Measurements from ENCODE around the gene CD14. TPM values are rescaled to one million over a fixed set of nuclear protein-coding genes. Genes with fewer than 3 reads are reported as not detected.

The CD14 gene
- total and polyA plus RNA-seq, 7 experiments from 2014 or later, result 0.56 to 198 (median 8.8) TPM

- H3K27ac Mint-ChIP-seq, result peak overlapping the region; percentile 29 to 88 (median 79)
- H3K9me3 Mint-ChIP-seq, result peaks cover 0 to 8% (median 0%) of the 10 kb centered on the region in 11 donors
- peaks cover 16 to 36% (median 17%) of the 10 kb centered on the region in 7 donors for H3K4me1 Mint-ChIP-seq
- DNase-seq (peak; percentile 29 to 64 (median 51)), ATAC-seq (peak; percentile 81)
- H3K36me3 Mint-ChIP-seq, result peaks cover 0 to 4% (median 0%) of the 10 kb centered on the region in 5 donors
- Histone ChIP-seq H3K27ac (ENCODE audit: low read depth, low read length) (peak overlapping the region; percentile 41), H3K36me3 (ENCODE audit: control insufficient read depth in 2 of 3, insufficient read depth in 3 of 3, low read length in 3 of 3) (no peaks in the 10 kb centered on the region), H3K4me3 (ENCODE audit: low read length) (peak overlapping the region; percentile 87), H3K9me3 (ENCODE audit: control insufficient read depth in 2 of 3, low read length in 3 of 3) (no peaks in the 10 kb centered on the region), H3K4me1 (ENCODE audit: control insufficient read depth in 2 of 2, insufficient read depth in 2 of 2, low read length in 2 of 2) (peaks cover 0 to 9% of the 10 kb centered on the region in 2 donors), H3K27me3 (ENCODE audit: control insufficient read depth in 2 of 2, insufficient read depth in 2 of 2, low read length in 2 of 2) (no peaks in the 10 kb centered on the region)
- peaks cover 0 to 26% (median 0%) of the 10 kb centered on the region in 5 donors for H3K27me3 Mint-ChIP-seq
- CTCF ChIA-PET, result interaction anchor here (1.0 to 1.6 kb wide), 6 partner anchors 14 to 267 kb away, joined by 3 to 7 read pairs (median 4); partner anchors contain the start of genes IK and NDUFA2
- POLR2A ChIA-PET, result interaction anchor here (0.6 to 4.2 kb wide), 13 partner anchors 14 to 1341 kb away, joined by 3 to 34 read pairs (median 4); partner anchors contain the start of genes ANKHD1, EIF4EBP3, IK and NDUFA2
- peak overlapping the region; percentile 89 to 99 (median 92) for H3K4me3 Mint-ChIP-seq
- intact Hi-C loops (cut with micrococcal nuclease), result loop anchor here in 1 of 2 donors (1.0 kb wide), 3 partner anchors 15 to 85 kb away; partner anchors contain the start of genes EIF4EBP3, IK, NDUFA2 and WDR55
These were observed 482 bp downstream of the CD14 start for GRCh38 chr5:140632366-140633020.

GRCh38 chr5:140631831-140632365 lies 1.1 kb downstream of the CD14 start:
- POLR2A ChIA-PET, result interaction anchor here (0.8 to 4.2 kb wide), 10 partner anchors 15 to 230 kb away, joined by 3 to 34 read pairs (median 4); partner anchors contain the start of genes ANKHD1, EIF4EBP3, IK and NDUFA2
- intact Hi-C loops (cut with micrococcal nuclease), result loop anchor here in 1 of 2 donors (1.0 kb wide), 3 partner anchors 15 to 85 kb away; partner anchors contain the start of genes EIF4EBP3, IK, NDUFA2 and WDR55
- ATAC-seq, result peak; percentile 70

GRCh38 chr5:140631036-140631417 lies 1.9 kb downstream of the CD14 start:
- Mint-ChIP-seq H3K27me3 (peaks cover 0 to 33% (median 0%) of the 10 kb centered on the region in 5 donors), H3K27ac (peak overlapping the region in 3 of 9 donors; percentile 54 to 65 (median 54)), H3K36me3 (peaks cover 0 to 4% (median 0%) of the 10 kb centered on the region in 5 donors), H3K4me1 (peaks cover 16 to 31% (median 17%) of the 10 kb centered on the region in 7 donors), H3K9me3 (peaks cover 0 to 11% (median 0%) of the 10 kb centered on the region in 11 donors), H3K4me3 (peak overlapping the region; percentile 4 to 99 (median 66))
- no peak for DNase-seq
- intact Hi-C loops (cut with micrococcal nuclease), result no loop called here
- POLR2A ChIA-PET, result interaction anchor here (0.8 to 4.2 kb wide), 6 partner anchors 16 to 229 kb away, joined by 3 to 34 read pairs (median 6); partner anchors contain the start of genes ANKHD1, EIF4EBP3, HARS1 and HARS2
- H3K27ac ChIP-seq (ENCODE audit: low read depth, low read length), result no peak overlapping the region
- H3K36me3 ChIP-seq (ENCODE audit: control insufficient read depth in 2 of 3, insufficient read depth in 3 of 3, low read length in 3 of 3), result no peaks in the 10 kb centered on the region
- H3K9me3 ChIP-seq (ENCODE audit: control insufficient read depth in 2 of 3, low read length in 3 of 3), result no peaks in the 10 kb centered on the region
- H3K4me1 ChIP-seq (ENCODE audit: control insufficient read depth in 2 of 2, insufficient read depth in 2 of 2, low read length in 2 of 2), result peaks cover 0 to 9% of the 10 kb centered on the region in 2 donors
- ATAC-seq, result peak; percentile 6
- CTCF ChIA-PET, result no interaction called here
- no peaks in the 10 kb centered on the region for H3K27me3 ChIP-seq (ENCODE audit: control insufficient read depth in 2 of 2, insufficient read depth in 2 of 2, low read length in 2 of 2)
- H3K4me3 ChIP-seq (ENCODE audit: low read length), result no peak overlapping the region

More at GRCh38 chr5:140631831-140632365, 1.1 kb downstream of the CD14 start:
- peak overlapping the region in 8 of 9 donors; percentile 54 to 88 (median 80) for H3K27ac Mint-ChIP-seq
- H3K4me1 ChIP-seq (ENCODE audit: control insufficient read depth in 2 of 2, insufficient read depth in 2 of 2, low read length in 2 of 2), result peaks cover 0 to 9% of the 10 kb centered on the region in 2 donors
- H3K9me3 Mint-ChIP-seq, result peaks cover 0 to 11% (median 0%) of the 10 kb centered on the region in 11 donors
- DNase-seq, result peak in 6 of 9 donors; percentile 25 to 51 (median 38)
- no peaks in the 10 kb centered on the region for H3K36me3 ChIP-seq (ENCODE audit: control insufficient read depth in 2 of 3, insufficient read depth in 3 of 3, low read length in 3 of 3)
- peaks cover 16 to 35% (median 17%) of the 10 kb centered on the region in 7 donors for H3K4me1 Mint-ChIP-seq
- H3K36me3 Mint-ChIP-seq, result peaks cover 0 to 4% (median 0%) of the 10 kb centered on the region in 5 donors
- peak overlapping the region; percentile 41 for H3K27ac ChIP-seq (ENCODE audit: low read depth, low read length)
- peak overlapping the region; percentile 87 for H3K4me3 ChIP-seq (ENCODE audit: low read length)
- no peaks in the 10 kb centered on the region for H3K9me3 ChIP-seq (ENCODE audit: control insufficient read depth in 2 of 3, low read length in 3 of 3)
- peaks cover 0 to 29% (median 0%) of the 10 kb centered on the region in 5 donors for H3K27me3 Mint-ChIP-seq
- no peaks in the 10 kb centered on the region for H3K27me3 ChIP-seq (ENCODE audit: control insufficient read depth in 2 of 2, insufficient read depth in 2 of 2, low read length in 2 of 2)
- H3K4me3 Mint-ChIP-seq, result peak overlapping the region; percentile 89 to 99 (median 92)
- CTCF ChIA-PET, result interaction anchor here (1.0 to 1.6 kb wide), 3 partner anchors 16 to 89 kb away, joined by 3 to 7 read pairs (median 5); partner anchors contain the start of genes IK and NDUFA2

GRCh38 chr5:140630292-140631035 lies 2.5 kb downstream of the CD14 start:
- ChIA-PET CTCF (no interaction called here), POLR2A (interaction anchor here (1.1 to 4.2 kb wide), 3 partner anchors 16 to 82 kb away, joined by 3 to 34 read pairs (median 4); partner anchors contain the start of genes HARS1, HARS2, IK and NDUFA2)
- Mint-ChIP-seq H3K36me3 (peaks cover 0 to 4% (median 0%) of the 10 kb centered on the region in 5 donors), H3K4me3 (peak overlapping the region in 8 of 10 donors; percentile 31 to 99 (median 72)), H3K27me3 (peaks cover 0 to 36% (median 0%) of the 10 kb centered on the region in 5 donors), H3K9me3 (peaks cover 0 to 11% (median 0%) of the 10 kb centered on the region in 11 donors), H3K4me1 (peaks cover 16 to 31% (median 17%) of the 10 kb centered on the region in 7 donors), H3K27ac (peak overlapping the region in 3 of 9 donors; percentile 54 to 65 (median 54))
- no peak overlapping the region for H3K4me3 ChIP-seq (ENCODE audit: low read length)
- H3K27ac ChIP-seq (ENCODE audit: low read depth, low read length), result no peak overlapping the region
- no peaks in the 10 kb centered on the region for H3K36me3 ChIP-seq (ENCODE audit: control insufficient read depth in 2 of 3, insufficient read depth in 3 of 3, low read length in 3 of 3)
- intact Hi-C loops (cut with micrococcal nuclease), result no loop called here
- H3K9me3 ChIP-seq (ENCODE audit: control insufficient read depth in 2 of 3, low read length in 3 of 3), result no peaks in the 10 kb centered on the region
- H3K4me1 ChIP-seq (ENCODE audit: control insufficient read depth in 2 of 2, insufficient read depth in 2 of 2, low read length in 2 of 2), result peaks cover 0 to 9% of the 10 kb centered on the region in 2 donors
- DNase-seq (no peak), ATAC-seq (no peak)
- no peaks in the 10 kb centered on the region for H3K27me3 ChIP-seq (ENCODE audit: control insufficient read depth in 2 of 2, insufficient read depth in 2 of 2, low read length in 2 of 2)

- peaks cover 0 to 11% (median 0%) of the 10 kb centered on the region in 11 donors for H3K9me3 Mint-ChIP-seq
- H3K27ac Mint-ChIP-seq, result no peak overlapping the region
- DNase-seq (no peak), ATAC-seq (no peak)
- peaks cover 12 to 26% (median 14%) of the 10 kb centered on the region in 7 donors for H3K4me1 Mint-ChIP-seq
- POLR2A ChIA-PET, result interaction anchor here (0.7 kb wide), 1 partner anchor 1514 kb away, joined by 3 read pairs; no protein-coding TSS in a partner anchor
- Histone ChIP-seq H3K9me3 (ENCODE audit: control insufficient read depth in 2 of 3, low read length in 3 of 3) (no peaks in the 10 kb centered on the region), H3K36me3 (ENCODE audit: control insufficient read depth in 2 of 3, insufficient read depth in 3 of 3, low read length in 3 of 3) (no peaks in the 10 kb centered on the region), H3K4me1 (ENCODE audit: control insufficient read depth in 2 of 2, insufficient read depth in 2 of 2, low read length in 2 of 2) (peaks cover 0 to 9% of the 10 kb centered on the region in 2 donors), H3K4me3 (ENCODE audit: low read length) (no peak overlapping the region), H3K27me3 (ENCODE audit: control insufficient read depth in 2 of 2, insufficient read depth in 2 of 2, low read length in 2 of 2) (no peaks in the 10 kb centered on the region), H3K27ac (ENCODE audit: low read depth, low read length) (no peak overlapping the region)
- peaks cover 0 to 38% (median 0%) of the 10 kb centered on the region in 5 donors for H3K27me3 Mint-ChIP-seq
- intact Hi-C loops (cut with micrococcal nuclease), result no loop called here
- H3K4me3 Mint-ChIP-seq, result no peak overlapping the region
- CTCF ChIA-PET, result no interaction called here
- H3K36me3 Mint-ChIP-seq, result peaks cover 0 to 4% (median 0%) of the 10 kb centered on the region in 5 donors
These were observed 4.3 kb downstream of the CD14 start for GRCh38 chr5:140628711-140629110.
